K562 (cell line): ENCODE measurements around the gene TMEM72.

ENCODE experiments used
- CREB5 ChIP-seq: fragments of 250-450 bp; sonication (Bioruptor Pico); IDR thresholded peaks from 2 replicates; pipeline ENCODE4 v1.5.0; 2020; ENCODE audit warnings: mild to moderate bottlenecking
- CUX1 ChIP-seq: fragments of 200-800 bp; sonication (Bioruptor generic); IDR thresholded peaks from 2 replicates; pipeline ENCODE4 v1.6.1; 2016; ENCODE audit warnings: missing genetic modification characterization, missing compliant biosample characterization
- EP300 ChIP-seq: IDR thresholded peaks from 2 replicates; pipeline ENCODE4 v1.6.1; 2012; ENCODE audit warnings: low read length, improper control_type of control experiment
- EZH2 ChIP-seq: IDR thresholded peaks from 2 replicates; pipeline ENCODE4 v1.6.1; 2012; ENCODE audit warnings: low read depth, mild to moderate bottlenecking, inconsistent platforms, low read length, borderline replicate concordance
- FOXO4 ChIP-seq: fragments of 450-650 bp; formaldehyde crosslinking; IDR thresholded peaks from 2 replicates; pipeline ENCODE4 v1.4.0; 2020; ENCODE audit warnings: mild to moderate bottlenecking, moderate library complexity
- MAX ChIP-seq: sonication (generic); formaldehyde crosslinking; IDR thresholded peaks from 2 replicates; pipeline ENCODE4 v1.9.0; 2022; ENCODE audit warnings: mild to moderate bottlenecking, missing genetic modification reagents
- SIN3A ChIP-seq, 2 experiments: fragments of 150-350 bp in 1 of 2; IDR thresholded peaks; 2 replicates each; pipeline ENCODE4 v1.6.1; 2011 to 2016; ENCODE audit warnings: borderline replicate concordance in 2 of 2, low read depth in 2 of 2, low read length in 2 of 2, mild to moderate bottlenecking in 2 of 2, moderate library complexity in 2 of 2; ENCODE audit not compliant: control insufficient read depth in 1 of 2
- SMARCA4 ChIP-seq: fragments of 450-650 bp; IDR thresholded peaks from 2 replicates; pipeline ENCODE4 v1.6.1; 2016
- STAT6 ChIP-seq: sonication (generic); formaldehyde crosslinking; IDR thresholded peaks from 2 replicates; pipeline ENCODE4 v1.8.1; 2023; ENCODE audit warnings: mild to moderate bottlenecking, missing genetic modification reagents
- ZZZ3 ChIP-seq: fragments of 450-650 bp; IDR thresholded peaks from 2 replicates; pipeline ENCODE4 v1.6.1; 2016; ENCODE audit warnings: antibody characterized with exemption, mild to moderate bottlenecking, moderate library complexity

GRCh38 chr10:44961230-44961571 lies 50.1 kb downstream of the TMEM72 start:
- no peak for TF ChIP-seq FOXO4 (CRISPR knock-in tag)
- no peak for TF ChIP-seq SIN3A (IDR thresholded peaks at IDR 0.05; ENCODE audit: borderline replicate concordance in 2 of 2, control insufficient read depth in 1 of 2, low read depth in 2 of 2, low read length in 2 of 2)
- no peak for TF ChIP-seq CUX1 (CRISPR knock-in tag)
- no peak for TF ChIP-seq STAT6 (CRISPR knock-in tag)
- no peak for TF ChIP-seq EP300
- no peak for TF ChIP-seq SMARCA4
- TF ChIP-seq EZH2, result no peak
- no peak for TF ChIP-seq ZZZ3
- no peak for TF ChIP-seq MAX (CRISPR knock-in tag)
- no peak for TF ChIP-seq CREB5 (CRISPR knock-in tag)
